ENCODE results near the gene AKAP6.

Gene AKAP6

DNA sequence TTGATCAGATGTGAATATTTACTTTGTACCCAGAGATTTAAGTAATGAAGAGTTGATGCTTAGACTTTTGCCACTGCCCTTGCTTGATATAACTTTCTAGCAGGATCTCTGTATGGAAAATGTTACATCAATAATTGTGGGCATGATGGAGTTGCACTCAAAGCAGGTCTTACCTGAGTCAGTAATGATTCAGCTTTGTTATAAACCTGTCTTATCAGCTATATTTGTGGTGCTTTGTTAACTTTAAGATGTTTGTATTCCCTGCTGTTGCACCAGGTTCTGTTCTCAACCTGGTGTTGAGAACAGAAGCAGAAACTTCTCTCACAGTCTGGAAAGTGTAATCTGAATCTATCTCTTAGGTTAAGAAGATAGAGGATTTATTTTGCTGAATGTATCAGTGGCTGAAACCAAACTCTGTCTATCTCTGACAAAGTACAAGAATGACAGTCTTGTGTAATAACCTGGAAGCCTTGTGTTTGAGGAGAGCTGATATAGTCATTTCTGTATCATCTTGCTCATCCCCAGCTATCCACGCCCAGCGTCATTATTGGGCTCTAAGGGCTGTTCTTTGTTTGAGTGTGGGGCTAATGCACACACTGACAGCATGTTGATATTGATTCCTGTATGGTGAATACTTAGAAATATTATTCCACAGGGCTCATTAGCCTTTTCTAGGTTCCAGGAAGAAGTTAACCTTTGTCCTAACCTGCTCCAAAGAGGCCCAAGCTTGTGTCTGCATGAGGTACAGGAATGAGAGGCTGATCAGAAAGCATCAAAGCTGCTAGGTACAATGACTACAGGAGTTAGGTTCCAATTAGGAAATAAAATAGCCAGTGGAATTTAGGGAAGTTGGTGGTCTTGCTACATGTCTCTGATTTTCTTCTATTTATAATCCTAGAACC, 3.6 kb downstream of the AKAP6 start:
- Histone ChIP-seq H3K36me3 (ENCODE audit: control insufficient read depth in 1 of 2, insufficient read depth in 2 of 2, low read length in 2 of 2) (no peaks in the 10 kb centered on the region), H3K27me3 (ENCODE audit: low read depth, low read length) (no peaks in the 10 kb centered on the region), H3K27ac (ENCODE audit: low read length) (no peak overlapping the region), H3K4me1 (ENCODE audit: control insufficient read depth in 1 of 2, insufficient read depth in 2 of 2, low read length in 2 of 2) (no peaks in the 10 kb centered on the region), H3K4me3 (ENCODE audit: low read depth in 1 of 2, low read length in 2 of 2) (no peak overlapping the region), H3K9me3 (ENCODE audit: control insufficient read depth in 1 of 2, low read length in 2 of 2) (no peaks in the 10 kb centered on the region)

DNA sequence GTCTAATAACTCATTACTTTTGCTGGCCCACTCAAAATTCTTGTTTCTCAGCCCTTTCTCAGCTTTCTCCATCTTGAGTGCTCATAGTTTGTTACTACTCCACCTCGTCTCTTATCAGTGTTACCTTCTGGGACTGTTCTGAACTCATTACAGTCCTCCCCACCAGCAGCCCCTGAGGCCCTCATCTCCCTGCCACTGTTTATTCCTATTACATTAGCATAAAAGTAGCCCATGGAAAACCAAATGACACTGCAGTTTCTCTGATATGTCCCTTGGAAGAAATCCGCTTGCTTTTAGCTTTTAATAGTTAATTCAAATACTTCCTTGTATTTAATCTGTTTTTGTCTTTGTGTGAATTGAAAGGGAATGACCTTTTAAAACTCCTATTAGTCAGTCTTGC, 7.6 kb downstream of the AKAP6 start:
- Histone ChIP-seq H3K4me3 (ENCODE audit: low read depth in 1 of 2, low read length in 2 of 2) (no peak overlapping the region), H3K9me3 (ENCODE audit: control insufficient read depth in 1 of 2, low read length in 2 of 2) (no peaks in the 10 kb centered on the region), H3K4me1 (ENCODE audit: control insufficient read depth in 1 of 2, insufficient read depth in 2 of 2, low read length in 2 of 2) (no peaks in the 10 kb centered on the region), H3K27ac (ENCODE audit: low read length) (no peak overlapping the region), H3K27me3 (ENCODE audit: low read depth, low read length) (no peaks in the 10 kb centered on the region), H3K36me3 (ENCODE audit: control insufficient read depth in 1 of 2, insufficient read depth in 2 of 2, low read length in 2 of 2) (no peaks in the 10 kb centered on the region)

- H3K4me1 ChIP-seq (ENCODE audit: control insufficient read depth in 1 of 2, insufficient read depth in 2 of 2, low read length in 2 of 2): no peaks in the 10 kb centered on the region
- H3K9me3 ChIP-seq (ENCODE audit: control insufficient read depth in 1 of 2, low read length in 2 of 2): no peaks in the 10 kb centered on the region
- H3K27me3 ChIP-seq (ENCODE audit: low read depth, low read length): no peaks in the 10 kb centered on the region
- no peaks in the 10 kb centered on the region for H3K36me3 ChIP-seq (ENCODE audit: control insufficient read depth in 1 of 2, insufficient read depth in 2 of 2, low read length in 2 of 2)
- H3K4me3 ChIP-seq (ENCODE audit: low read depth in 1 of 2, low read length in 2 of 2): no peak overlapping the region
- no peak overlapping the region for H3K27ac ChIP-seq (ENCODE audit: low read length)
Measured at GRCh38 chr14:32337759-32338158, 8.7 kb downstream of the AKAP6 start.

DNA sequence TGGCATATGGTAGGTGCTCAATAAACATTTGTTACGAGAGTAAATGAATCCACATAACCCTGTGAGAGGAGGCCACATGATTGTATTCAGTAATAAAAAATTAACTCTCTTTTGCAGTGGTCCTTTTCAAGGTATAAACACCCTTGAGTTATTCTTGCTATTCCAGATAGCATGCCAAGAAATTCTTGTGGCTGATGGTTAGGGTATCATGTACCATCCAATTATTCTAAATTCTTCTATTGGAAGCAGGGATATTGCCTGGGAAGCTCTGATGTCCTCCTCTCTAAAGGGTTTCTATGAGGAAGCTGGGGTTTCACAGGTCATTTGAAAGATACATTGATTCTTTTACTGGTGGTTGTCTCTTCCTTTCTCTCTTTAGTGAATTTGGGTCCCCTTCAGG, 10.1 kb downstream of the AKAP6 start:
- H3K27ac ChIP-seq (ENCODE audit: low read length): no peak overlapping the region
- no peaks in the 10 kb centered on the region for H3K4me1 ChIP-seq (ENCODE audit: control insufficient read depth in 1 of 2, insufficient read depth in 2 of 2, low read length in 2 of 2)
- no peaks in the 10 kb centered on the region for H3K36me3 ChIP-seq (ENCODE audit: control insufficient read depth in 1 of 2, insufficient read depth in 2 of 2, low read length in 2 of 2)
- no peak overlapping the region for H3K4me3 ChIP-seq (ENCODE audit: low read depth in 1 of 2, low read length in 2 of 2)
- H3K9me3 ChIP-seq (ENCODE audit: control insufficient read depth in 1 of 2, low read length in 2 of 2): no peaks in the 10 kb centered on the region
- no peaks in the 10 kb centered on the region for H3K27me3 ChIP-seq (ENCODE audit: low read depth, low read length)

DNA sequence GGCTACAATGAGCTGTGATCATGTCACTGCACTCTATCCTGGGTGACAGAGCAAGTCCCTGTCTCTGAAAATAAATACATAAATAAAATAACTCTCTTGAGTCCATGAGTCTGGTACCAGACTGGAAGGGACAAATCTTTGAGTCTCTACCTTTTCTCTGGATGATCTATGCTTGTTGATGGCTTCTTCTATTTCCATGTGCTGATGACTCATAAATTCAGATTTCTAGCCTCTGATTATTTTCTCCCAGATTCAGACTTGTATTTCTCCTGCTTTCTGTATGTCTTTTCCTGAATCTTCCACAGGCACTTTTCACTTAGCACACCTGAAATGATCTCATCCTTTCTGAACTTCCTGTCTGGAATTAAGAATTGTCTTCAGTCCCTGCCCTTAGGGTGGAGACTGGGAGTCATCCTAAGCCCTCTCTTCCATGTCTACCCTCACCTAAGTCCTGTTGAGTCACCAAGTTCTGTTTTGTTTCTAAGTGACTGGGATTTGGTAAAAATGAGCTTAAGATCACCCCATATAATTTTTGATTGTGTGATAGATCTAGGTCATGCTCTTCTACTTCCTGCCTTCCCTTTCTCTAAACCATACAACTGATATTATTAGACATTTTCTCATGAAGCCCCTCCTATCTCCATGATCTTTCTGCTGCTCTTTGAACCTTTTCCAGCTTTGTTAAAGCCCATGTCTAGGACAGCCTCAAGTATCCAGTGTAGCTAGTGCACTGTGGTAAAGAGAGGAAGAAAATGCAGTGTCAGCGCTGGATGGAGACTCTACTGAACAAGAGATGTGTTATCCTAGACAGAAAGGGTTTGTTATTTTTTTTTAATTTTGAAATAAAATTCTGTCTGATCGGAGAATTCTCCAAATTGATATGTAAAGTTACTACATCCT, 13.1 kb downstream of the AKAP6 start:
- Histone ChIP-seq H3K4me3 (ENCODE audit: low read depth in 1 of 2, low read length in 2 of 2) (no peak overlapping the region), H3K9me3 (ENCODE audit: control insufficient read depth in 1 of 2, low read length in 2 of 2) (no peaks in the 10 kb centered on the region), H3K27ac (ENCODE audit: low read length) (no peak overlapping the region), H3K36me3 (ENCODE audit: control insufficient read depth in 1 of 2, insufficient read depth in 2 of 2, low read length in 2 of 2) (no peaks in the 10 kb centered on the region), H3K27me3 (ENCODE audit: low read depth, low read length) (no peaks in the 10 kb centered on the region), H3K4me1 (ENCODE audit: control insufficient read depth in 1 of 2, insufficient read depth in 2 of 2, low read length in 2 of 2) (no peaks in the 10 kb centered on the region)

GRCh38 chr14:32342847-32343194, 13.7 kb downstream of the AKAP6 start:
- Histone ChIP-seq H3K36me3 (ENCODE audit: control insufficient read depth in 1 of 2, insufficient read depth in 2 of 2, low read length in 2 of 2) (no peaks in the 10 kb centered on the region), H3K27ac (ENCODE audit: low read length) (no peak overlapping the region), H3K4me1 (ENCODE audit: control insufficient read depth in 1 of 2, insufficient read depth in 2 of 2, low read length in 2 of 2) (no peaks in the 10 kb centered on the region), H3K4me3 (ENCODE audit: low read depth in 1 of 2, low read length in 2 of 2) (no peak overlapping the region), H3K27me3 (ENCODE audit: low read depth, low read length) (no peaks in the 10 kb centered on the region), H3K9me3 (ENCODE audit: control insufficient read depth in 1 of 2, low read length in 2 of 2) (no peaks in the 10 kb centered on the region)

- no peaks in the 10 kb centered on the region for H3K36me3 ChIP-seq (ENCODE audit: control insufficient read depth in 1 of 2, insufficient read depth in 2 of 2, low read length in 2 of 2)
- H3K27me3 ChIP-seq (ENCODE audit: low read depth, low read length): no peaks in the 10 kb centered on the region
- H3K9me3 ChIP-seq (ENCODE audit: control insufficient read depth in 1 of 2, low read length in 2 of 2): no peaks in the 10 kb centered on the region
- H3K4me3 ChIP-seq (ENCODE audit: low read depth in 1 of 2, low read length in 2 of 2): no peak overlapping the region
- H3K27ac ChIP-seq (ENCODE audit: low read length): no peak overlapping the region
- no peaks in the 10 kb centered on the region for H3K4me1 ChIP-seq (ENCODE audit: control insufficient read depth in 1 of 2, insufficient read depth in 2 of 2, low read length in 2 of 2)
Measured at GRCh38 chr14:32343926-32344430, 14.9 kb downstream of the AKAP6 start.

DNA sequence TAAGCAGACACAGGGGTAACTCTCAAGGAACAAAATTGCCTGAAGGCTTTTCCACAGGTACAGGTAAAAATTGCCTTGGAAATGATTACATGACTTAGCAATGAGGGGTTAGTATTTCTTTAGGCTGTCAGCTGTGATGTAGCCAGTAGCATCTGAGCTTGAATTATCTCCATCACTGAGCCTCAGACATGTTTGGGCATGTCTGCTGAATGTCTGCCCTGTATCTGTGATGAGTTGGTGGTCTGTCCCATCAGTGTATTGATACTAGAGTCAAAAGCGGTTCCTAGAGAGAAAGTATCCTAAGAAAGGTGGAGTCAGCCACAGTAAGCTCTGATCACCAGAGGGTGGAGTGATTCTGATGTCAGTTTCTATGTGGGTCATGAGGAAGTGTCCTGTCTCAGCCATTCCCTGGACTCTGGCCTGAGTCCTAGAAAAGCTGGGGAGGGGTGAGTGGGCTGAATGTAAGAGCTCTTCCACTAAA, 16.3 kb downstream of the AKAP6 start:
- no peaks in the 10 kb centered on the region for H3K27me3 ChIP-seq (ENCODE audit: low read depth, low read length)
- no peak overlapping the region for H3K27ac ChIP-seq (ENCODE audit: low read length)
- H3K4me1 ChIP-seq (ENCODE audit: control insufficient read depth in 1 of 2, insufficient read depth in 2 of 2, low read length in 2 of 2): no peaks in the 10 kb centered on the region
- H3K36me3 ChIP-seq (ENCODE audit: control insufficient read depth in 1 of 2, insufficient read depth in 2 of 2, low read length in 2 of 2): no peaks in the 10 kb centered on the region
- no peaks in the 10 kb centered on the region for H3K9me3 ChIP-seq (ENCODE audit: control insufficient read depth in 1 of 2, low read length in 2 of 2)
- H3K4me3 ChIP-seq (ENCODE audit: low read depth in 1 of 2, low read length in 2 of 2): no peak overlapping the region

GRCh38 chr14:32349322-32349721, 20.2 kb downstream of the AKAP6 start:
- Histone ChIP-seq H3K27ac (ENCODE audit: low read length) (no peak overlapping the region), H3K4me1 (ENCODE audit: control insufficient read depth in 1 of 2, insufficient read depth in 2 of 2, low read length in 2 of 2) (no peaks in the 10 kb centered on the region), H3K36me3 (ENCODE audit: control insufficient read depth in 1 of 2, insufficient read depth in 2 of 2, low read length in 2 of 2) (no peaks in the 10 kb centered on the region), H3K4me3 (ENCODE audit: low read depth in 1 of 2, low read length in 2 of 2) (no peak overlapping the region), H3K9me3 (ENCODE audit: control insufficient read depth in 1 of 2, low read length in 2 of 2) (no peaks in the 10 kb centered on the region), H3K27me3 (ENCODE audit: low read depth, low read length) (no peaks in the 10 kb centered on the region)

DNA sequence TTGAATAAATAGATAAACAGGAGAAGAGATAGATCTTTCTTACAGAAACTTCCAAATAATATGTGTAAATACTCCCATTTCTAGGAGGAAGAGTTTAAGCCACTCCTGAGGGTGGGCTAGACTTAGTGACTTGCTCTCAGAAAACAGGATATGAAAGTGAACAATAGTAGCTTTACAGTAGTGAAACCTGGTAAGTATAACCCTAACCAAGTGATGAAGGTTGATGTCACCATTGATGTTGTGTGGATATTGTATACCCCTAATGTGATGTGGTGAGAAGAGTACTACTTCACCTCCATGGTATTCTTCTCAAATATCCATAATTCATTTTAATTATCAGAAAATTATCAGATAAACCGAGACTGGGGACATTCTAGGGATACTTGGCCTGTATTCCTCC, 20.9 kb downstream of the AKAP6 start:
- Histone ChIP-seq H3K9me3 (ENCODE audit: control insufficient read depth in 1 of 2, low read length in 2 of 2) (no peaks in the 10 kb centered on the region), H3K4me1 (ENCODE audit: control insufficient read depth in 1 of 2, insufficient read depth in 2 of 2, low read length in 2 of 2) (no peaks in the 10 kb centered on the region), H3K27ac (ENCODE audit: low read length) (no peak overlapping the region), H3K27me3 (ENCODE audit: low read depth, low read length) (no peaks in the 10 kb centered on the region), H3K4me3 (ENCODE audit: low read depth in 1 of 2, low read length in 2 of 2) (no peak overlapping the region), H3K36me3 (ENCODE audit: control insufficient read depth in 1 of 2, insufficient read depth in 2 of 2, low read length in 2 of 2) (no peaks in the 10 kb centered on the region)

DNA sequence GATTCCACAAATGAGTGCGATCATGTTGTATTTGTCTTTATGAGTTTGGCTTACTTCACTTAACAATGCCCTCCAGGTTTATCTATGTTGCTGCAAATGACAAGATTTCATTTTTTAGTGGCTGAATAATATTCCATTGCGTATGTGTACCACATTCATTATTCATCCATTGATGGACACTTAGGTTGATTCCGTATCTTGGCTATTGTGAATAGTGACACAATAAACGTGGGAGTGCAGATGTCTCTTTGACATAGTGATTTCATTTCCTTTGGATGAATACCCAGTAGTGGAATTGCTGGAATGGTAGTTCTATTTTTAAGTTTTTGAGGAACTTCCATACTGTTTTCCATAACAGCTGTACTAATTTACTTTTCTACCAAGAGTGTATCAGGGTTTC, 23.5 kb downstream of the AKAP6 start:
- Histone ChIP-seq H3K27me3 (ENCODE audit: low read depth, low read length) (no peaks in the 10 kb centered on the region), H3K27ac (ENCODE audit: low read length) (no peak overlapping the region), H3K4me3 (ENCODE audit: low read depth in 1 of 2, low read length in 2 of 2) (no peak overlapping the region), H3K36me3 (ENCODE audit: control insufficient read depth in 1 of 2, insufficient read depth in 2 of 2, low read length in 2 of 2) (no peaks in the 10 kb centered on the region), H3K9me3 (ENCODE audit: control insufficient read depth in 1 of 2, low read length in 2 of 2) (no peaks in the 10 kb centered on the region), H3K4me1 (ENCODE audit: control insufficient read depth in 1 of 2, insufficient read depth in 2 of 2, low read length in 2 of 2) (no peaks in the 10 kb centered on the region)
